Measurements from ENCODE around the gene KCNMB1. TPM values are rescaled to one million over a fixed set of nuclear protein-coding genes. Genes with fewer than 3 reads are reported as not detected.
"Not testable (repeated sequence)": the region's sequence is repeated elsewhere in the genome, so short reads cannot be mapped to it uniquely, and the experiment has no call there.

Gene KCNMB1
- total RNA-seq, 2 experiments from 2014 or later, result 0.05 TPM; not detected in 1

GRCh38 chr5:170390472-170390871, 1.3 kb upstream of the KCNMB1 start:
- no peak overlapping the region for H3K27ac Mint-ChIP-seq
- no peaks in the 10 kb centered on the region for H3K9me3 Mint-ChIP-seq
- H3K4me1 Mint-ChIP-seq (ENCODE audit: low read depth), result peaks cover 26% of the 10 kb centered on the region
- no peak overlapping the region for H3K4me3 Mint-ChIP-seq
- DNase-seq, result no peak
- intact Hi-C loops (cut with micrococcal nuclease), result no loop called here
- H3K36me3 Mint-ChIP-seq (ENCODE audit: low read depth), result no peaks in the 10 kb centered on the region
- no peaks in the 10 kb centered on the region for H3K27me3 Mint-ChIP-seq (ENCODE audit: low read depth)
- CTCF ChIA-PET, result interaction anchor here (0.7 kb wide), 1 partner anchor 47 kb away, joined by 3 read pairs; no protein-coding TSS in a partner anchor

DNA sequence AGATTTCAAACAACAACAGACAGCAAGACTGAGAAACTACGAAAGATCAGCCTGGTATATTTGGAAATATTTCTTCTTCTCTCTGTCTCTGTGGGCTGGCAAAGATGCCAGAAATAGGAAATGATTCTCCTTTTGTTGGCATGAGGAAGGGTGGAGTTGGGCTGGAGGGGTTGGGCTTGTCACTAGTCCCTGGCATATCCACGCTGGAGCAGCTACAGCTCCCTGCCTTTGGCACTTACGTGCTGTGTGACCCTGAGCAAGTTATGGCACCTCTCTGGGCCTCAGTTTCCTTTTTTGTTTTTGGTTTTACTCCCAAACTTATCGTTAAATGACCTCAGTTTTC, 354 bp upstream of the KCNMB1 start:
- no peaks in the 10 kb centered on the region for H3K27me3 Mint-ChIP-seq (ENCODE audit: low read depth)
- intact Hi-C loops (cut with micrococcal nuclease), result no loop called here
- CTCF ChIA-PET, result interaction anchor here (0.6 to 1.6 kb wide), 3 partner anchors 50 to 121 kb away, joined by 3 to 6 read pairs (median 4); no protein-coding TSS in a partner anchor
- H3K9me3 Mint-ChIP-seq, result no peaks in the 10 kb centered on the region
- DNase-seq, result no peak
- H3K27ac Mint-ChIP-seq, result no peak overlapping the region
- no peaks in the 10 kb centered on the region for H3K36me3 Mint-ChIP-seq (ENCODE audit: low read depth)
- H3K4me3 Mint-ChIP-seq, result no peak overlapping the region
- peaks cover 22% of the 10 kb centered on the region for H3K4me1 Mint-ChIP-seq (ENCODE audit: low read depth)

DNA sequence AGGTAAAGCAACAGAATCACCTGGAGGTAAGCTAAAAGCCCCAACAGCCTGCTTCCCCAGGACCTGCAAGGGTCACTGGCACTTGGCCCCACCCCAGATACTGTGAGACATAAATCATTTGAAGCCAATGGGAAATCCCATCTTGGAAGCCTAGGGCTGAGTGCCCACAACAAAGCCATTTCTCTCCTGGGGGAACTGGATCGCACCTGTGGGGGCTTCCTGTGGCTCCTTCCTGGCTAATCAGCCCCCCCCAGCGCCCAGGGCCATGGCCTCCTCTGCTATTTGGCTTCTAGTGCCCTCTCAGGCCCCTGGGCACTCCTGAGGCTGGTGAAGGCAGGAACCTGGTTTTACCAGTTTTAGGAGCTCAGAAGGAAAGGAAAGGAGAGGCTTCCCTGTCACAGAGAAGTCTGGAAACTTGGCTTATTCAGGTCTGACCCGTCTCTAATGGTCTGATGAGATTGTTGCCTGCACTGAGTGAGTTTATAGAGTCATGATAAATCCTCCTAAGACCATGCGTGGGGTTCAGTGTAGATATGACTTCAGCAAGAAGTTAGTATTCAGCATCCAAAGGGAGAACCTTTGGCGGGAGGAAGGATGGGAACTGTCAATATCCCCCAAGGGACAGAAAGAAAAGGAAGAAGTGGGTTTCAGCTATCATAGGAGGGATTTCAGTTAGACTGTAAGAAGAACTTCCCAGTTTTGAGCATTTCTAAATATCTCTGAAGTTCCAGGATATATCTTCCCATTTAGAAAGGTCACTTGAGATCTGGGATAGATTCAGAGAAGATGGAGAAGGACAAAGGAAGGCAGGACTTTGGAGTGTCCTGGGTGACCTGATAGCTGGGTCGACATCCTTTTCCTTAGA, 1.2 kb downstream of the KCNMB1 start:
- DNase-seq, result no peak
- H3K9me3 Mint-ChIP-seq, result no peaks in the 10 kb centered on the region
- no peak overlapping the region for H3K4me3 Mint-ChIP-seq
- no peak overlapping the region for H3K27ac Mint-ChIP-seq
- intact Hi-C loops (cut with micrococcal nuclease), result no loop called here
- peaks cover 10% of the 10 kb centered on the region for H3K4me1 Mint-ChIP-seq (ENCODE audit: low read depth)
- H3K27me3 Mint-ChIP-seq (ENCODE audit: low read depth), result no peaks in the 10 kb centered on the region
- H3K36me3 Mint-ChIP-seq (ENCODE audit: low read depth), result no peaks in the 10 kb centered on the region
- CTCF ChIA-PET, result interaction anchor here (1.6 kb wide), 1 partner anchor 119 kb away, joined by 4 read pairs; no protein-coding TSS in a partner anchor

- CTCF ChIA-PET, result interaction anchor here (0.7 kb wide), 1 partner anchor 151 kb away, joined by 6 read pairs; no protein-coding TSS in a partner anchor
- no peak overlapping the region for H3K4me3 Mint-ChIP-seq
These were observed 2.3 kb downstream of the KCNMB1 start for GRCh38 chr5:170386743-170387395.

DNA sequence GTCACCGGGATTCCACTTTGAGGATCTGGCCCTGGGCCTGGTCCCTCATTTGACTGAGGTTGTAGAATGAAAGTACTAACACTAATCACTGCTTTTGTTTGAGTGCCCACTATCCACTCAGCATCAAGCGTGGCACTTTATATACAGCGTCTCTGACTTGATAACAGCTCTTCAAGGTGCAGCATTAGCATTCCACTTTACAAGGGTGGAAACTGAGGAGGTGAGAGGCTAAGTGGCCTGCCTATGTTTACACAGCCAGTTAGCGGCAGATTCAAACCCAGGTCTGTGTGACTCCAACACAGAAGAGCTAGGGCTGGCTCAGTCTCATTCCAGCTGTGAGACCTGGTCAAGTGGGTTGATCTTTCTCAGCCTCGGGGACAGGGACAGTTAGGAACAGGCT, 5.9 kb downstream of the KCNMB1 start:
- CTCF ChIA-PET, result interaction anchor here (0.7 kb wide), 1 partner anchor 366 kb away, joined by 4 read pairs; no protein-coding TSS in a partner anchor
- H3K4me3 Mint-ChIP-seq, result no peak overlapping the region
- H3K4me1 Mint-ChIP-seq (ENCODE audit: low read depth), result no peaks in the 10 kb centered on the region
- no peak for DNase-seq
- H3K27me3 Mint-ChIP-seq (ENCODE audit: low read depth), result no peaks in the 10 kb centered on the region
- no peaks in the 10 kb centered on the region for H3K9me3 Mint-ChIP-seq
- H3K27ac Mint-ChIP-seq, result no peak overlapping the region
- intact Hi-C loops (cut with micrococcal nuclease), result no loop called here
- H3K36me3 Mint-ChIP-seq (ENCODE audit: low read depth), result no peaks in the 10 kb centered on the region

More at GRCh38 chr5:170386743-170387395, 2.3 kb downstream of the KCNMB1 start:
- H3K36me3 Mint-ChIP-seq (ENCODE audit: low read depth), result no peaks in the 10 kb centered on the region
- peaks cover 8% of the 10 kb centered on the region for H3K4me1 Mint-ChIP-seq (ENCODE audit: low read depth)
- no peaks in the 10 kb centered on the region for H3K27me3 Mint-ChIP-seq (ENCODE audit: low read depth)
- intact Hi-C loops (cut with micrococcal nuclease), result no loop called here
- no peak for DNase-seq
- H3K9me3 Mint-ChIP-seq, result no peaks in the 10 kb centered on the region
- H3K27ac Mint-ChIP-seq, result no peak overlapping the region

DNA sequence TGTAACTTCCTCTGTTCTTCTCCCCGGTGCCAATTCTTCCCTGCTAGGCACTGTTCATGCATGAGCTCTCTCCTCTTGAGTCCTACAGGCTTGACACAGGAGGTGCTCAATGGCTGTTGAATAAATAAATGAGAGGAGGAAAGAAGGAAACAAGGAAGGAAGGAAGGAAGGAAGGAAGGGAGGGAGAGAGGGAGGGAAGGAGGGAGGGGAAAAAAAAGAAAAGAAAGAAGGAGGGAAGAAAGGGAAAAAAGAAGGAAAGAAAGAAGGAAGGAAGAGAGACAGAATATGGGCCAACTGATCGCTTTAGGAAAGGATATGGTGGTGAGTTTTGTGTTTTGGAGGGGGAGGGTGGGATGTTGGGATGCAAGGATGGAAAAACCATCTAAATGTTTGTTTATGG, 6.4 kb downstream of the KCNMB1 start:
- Mint-ChIP-seq H3K36me3 (ENCODE audit: low read depth) (no peaks in the 10 kb centered on the region), H3K4me3 (no peak overlapping the region), H3K4me1 (ENCODE audit: low read depth) (no peaks in the 10 kb centered on the region), H3K27me3 (ENCODE audit: low read depth) (no peaks in the 10 kb centered on the region), H3K9me3 (no peaks in the 10 kb centered on the region), H3K27ac (no peak overlapping the region)
- no peak for DNase-seq
- intact Hi-C loops (cut with micrococcal nuclease), result no loop called here
- CTCF ChIA-PET, result interaction anchor here (0.7 kb wide), 2 partner anchors 54 to 367 kb away, joined by 4 read pairs; no protein-coding TSS in a partner anchor

DNA sequence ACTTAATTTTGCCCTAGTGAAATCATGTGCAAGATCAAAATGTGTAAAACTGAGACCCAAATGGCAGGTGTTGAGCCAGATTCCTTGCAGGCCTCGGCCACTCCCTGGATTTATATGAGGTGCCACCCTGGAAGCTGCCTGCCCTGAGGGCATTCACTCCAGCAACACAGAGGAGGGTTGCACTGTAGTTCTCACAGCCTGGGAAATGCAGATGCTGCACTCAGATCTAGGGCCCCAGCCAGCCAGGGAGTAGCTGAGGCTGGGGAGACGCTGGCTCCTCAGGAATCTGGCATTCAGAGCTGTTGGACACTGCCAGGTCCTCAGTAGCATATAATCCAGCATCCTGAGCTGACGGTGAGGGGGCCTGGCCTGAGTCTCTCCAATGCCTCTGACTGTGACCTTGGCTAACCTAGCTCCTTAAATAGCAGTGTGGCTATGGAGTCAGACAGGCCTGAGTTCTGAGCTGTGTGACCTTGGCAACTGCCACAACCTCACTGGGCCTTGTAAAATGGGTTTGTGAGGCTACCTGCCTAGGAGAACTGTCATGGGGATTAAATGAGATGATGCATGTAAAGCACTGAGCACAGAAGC, 8.7 kb downstream of the KCNMB1 start:
- intact Hi-C loops (cut with micrococcal nuclease), result no loop called here
- Mint-ChIP-seq H3K4me1 (ENCODE audit: low read depth) (no peaks in the 10 kb centered on the region), H3K9me3 (no peaks in the 10 kb centered on the region), H3K27ac (no peak overlapping the region), H3K36me3 (ENCODE audit: low read depth) (no peaks in the 10 kb centered on the region), H3K27me3 (ENCODE audit: low read depth) (no peaks in the 10 kb centered on the region), H3K4me3 (no peak overlapping the region)
- CTCF ChIA-PET, result no interaction called here
- DNase-seq, result no peak

DNA sequence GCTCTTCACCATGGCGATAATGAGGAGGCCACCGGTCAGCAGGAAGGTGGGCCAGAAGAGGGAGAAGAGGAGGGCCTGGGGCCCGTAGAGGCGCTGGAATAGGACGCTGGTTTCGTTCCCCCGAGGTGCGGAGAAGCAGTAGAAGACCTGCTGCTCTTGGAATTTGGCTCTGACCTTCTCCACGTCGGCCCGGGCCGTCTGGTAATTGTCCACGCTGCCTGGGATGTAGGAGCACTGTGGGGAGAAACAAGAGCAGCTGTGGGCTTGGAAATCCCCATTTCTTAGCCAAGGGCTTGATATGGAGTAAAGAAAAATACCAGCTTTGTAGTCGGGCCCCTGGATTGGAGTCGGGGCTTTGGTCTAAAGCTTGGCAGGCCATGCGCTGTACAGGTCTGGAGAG, 10.4 kb downstream of the KCNMB1 start:
- Mint-ChIP-seq H3K4me3 (no peak overlapping the region), H3K36me3 (ENCODE audit: low read depth) (no peaks in the 10 kb centered on the region), H3K4me1 (ENCODE audit: low read depth) (no peaks in the 10 kb centered on the region), H3K27me3 (ENCODE audit: low read depth) (no peaks in the 10 kb centered on the region), H3K9me3 (no peaks in the 10 kb centered on the region), H3K27ac (no peak overlapping the region)
- DNase-seq, result no peak
- CTCF ChIA-PET, result interaction anchor here (1.4 kb wide), 1 partner anchor 153 kb away, joined by 3 read pairs; no protein-coding TSS in a partner anchor
- intact Hi-C loops (cut with micrococcal nuclease), result no loop called here

- intact Hi-C loops (cut with micrococcal nuclease), result no loop called here
- no peaks in the 10 kb centered on the region for H3K36me3 Mint-ChIP-seq (ENCODE audit: low read depth)
- no peaks in the 10 kb centered on the region for H3K9me3 Mint-ChIP-seq
- DNase-seq, result no peak
- H3K4me3 Mint-ChIP-seq, result no peak overlapping the region
- CTCF ChIA-PET, result interaction anchor here (1.2 kb wide), 1 partner anchor 193 kb away, joined by 3 read pairs; no protein-coding TSS in a partner anchor
- H3K4me1 Mint-ChIP-seq (ENCODE audit: low read depth), result no peaks in the 10 kb centered on the region
- no peak overlapping the region for H3K27ac Mint-ChIP-seq
- H3K27me3 Mint-ChIP-seq (ENCODE audit: low read depth), result no peaks in the 10 kb centered on the region
These were observed 12.1 kb downstream of the KCNMB1 start for GRCh38 chr5:170377027-170377426.

GRCh38 chr5:170376526-170376925, 12.6 kb downstream of the KCNMB1 start:
- H3K27ac Mint-ChIP-seq; H3K27me3 Mint-ChIP-seq (ENCODE audit: low read depth); H3K4me1 Mint-ChIP-seq (ENCODE audit: low read depth); H3K36me3 Mint-ChIP-seq (ENCODE audit: low read depth); DNase-seq; H3K9me3 Mint-ChIP-seq; intact Hi-C loops (cut with micrococcal nuclease); H3K4me3 Mint-ChIP-seq: not testable (repeated sequence)
- CTCF ChIA-PET, result interaction anchor here (1.2 kb wide), 1 partner anchor 193 kb away, joined by 3 read pairs; no protein-coding TSS in a partner anchor

- Mint-ChIP-seq H3K27ac (no peak overlapping the region), H3K27me3 (ENCODE audit: low read depth) (no peaks in the 10 kb centered on the region), H3K9me3 (no peaks in the 10 kb centered on the region), H3K4me1 (ENCODE audit: low read depth) (no peaks in the 10 kb centered on the region), H3K36me3 (ENCODE audit: low read depth) (no peaks in the 10 kb centered on the region), H3K4me3 (no peak overlapping the region)
- intact Hi-C loops (cut with micrococcal nuclease), result no loop called here
- CTCF ChIA-PET, result interaction anchor here (0.6 to 0.8 kb wide), 2 partner anchors 148 to 305 kb away, joined by 3 to 4 read pairs; no protein-coding TSS in a partner anchor
- no peak for DNase-seq
These were observed 13.9 kb downstream of the KCNMB1 start for GRCh38 chr5:170375283-170375682.

DNA sequence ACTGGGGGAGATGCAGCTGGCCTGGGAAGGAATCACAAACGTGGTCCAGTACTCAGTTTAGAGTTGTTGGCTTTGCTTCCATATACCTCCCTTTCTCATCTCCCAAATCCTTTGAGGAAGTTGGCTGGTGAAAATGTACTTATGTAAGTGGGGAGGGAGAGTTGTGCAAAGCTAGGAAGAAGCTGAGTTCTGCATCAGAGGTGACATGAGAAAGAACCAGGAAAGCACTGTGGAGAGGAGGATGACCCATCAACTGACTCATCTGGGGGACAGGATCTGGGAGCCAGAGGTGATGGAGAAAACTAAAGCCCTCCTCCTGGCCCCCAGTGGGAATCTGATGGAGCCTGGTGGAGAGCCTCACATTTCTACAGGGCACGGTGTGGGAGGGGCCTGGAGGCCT, 16.2 kb downstream of the KCNMB1 start:
- intact Hi-C loops (cut with micrococcal nuclease), result no loop called here
- Mint-ChIP-seq H3K27ac (no peak overlapping the region), H3K4me3 (no peak overlapping the region), H3K36me3 (ENCODE audit: low read depth) (no peaks in the 10 kb centered on the region), H3K27me3 (ENCODE audit: low read depth) (no peaks in the 10 kb centered on the region), H3K4me1 (ENCODE audit: low read depth) (no peaks in the 10 kb centered on the region), H3K9me3 (no peaks in the 10 kb centered on the region)
- DNase-seq, result no peak
- CTCF ChIA-PET, result no interaction called here
